Mucosa of stomach (tissue), 1 donor: ENCODE results near the gene GSN.
A peak's percentile ranks its signal among the peaks of the same experiment; 100 is the strongest.
"Not testable (repeated sequence)": the region's sequence is repeated elsewhere in the genome, so short reads cannot be mapped to it uniquely, and the experiment has no call there.

Experiments used
- H3K27me3 ChIP-seq: one replicate; pipeline ENCODE4 v1.7.0; 2013; ENCODE audit warnings: mild to moderate bottlenecking, low read length; ENCODE audit not compliant: control insufficient read depth, insufficient read depth
- H3K36me3 ChIP-seq: one replicate; pipeline ENCODE4 v1.7.0; 2013; ENCODE audit warnings: low read length; ENCODE audit not compliant: control insufficient read depth, insufficient read depth
- H3K4me1 ChIP-seq: one replicate; pipeline ENCODE4 v1.7.0; 2013; ENCODE audit warnings: mild to moderate bottlenecking, low read length; ENCODE audit not compliant: control insufficient read depth, insufficient read depth
- H3K4me3 ChIP-seq: one replicate; pipeline ENCODE4 v1.7.0; 2013; ENCODE audit warnings: low read length
- H3K9ac ChIP-seq: one replicate; pipeline ENCODE4 v1.7.0; 2013; ENCODE audit warnings: mild to moderate bottlenecking, low read length, moderate library complexity
- H3K9me3 ChIP-seq: one replicate; pipeline ENCODE4 v1.7.0; 2013; ENCODE audit warnings: mild to moderate bottlenecking, low read length, moderate library complexity; ENCODE audit not compliant: control insufficient read depth
- donor health status: Pancreatic carcinoma.

The GSN gene

DNA sequence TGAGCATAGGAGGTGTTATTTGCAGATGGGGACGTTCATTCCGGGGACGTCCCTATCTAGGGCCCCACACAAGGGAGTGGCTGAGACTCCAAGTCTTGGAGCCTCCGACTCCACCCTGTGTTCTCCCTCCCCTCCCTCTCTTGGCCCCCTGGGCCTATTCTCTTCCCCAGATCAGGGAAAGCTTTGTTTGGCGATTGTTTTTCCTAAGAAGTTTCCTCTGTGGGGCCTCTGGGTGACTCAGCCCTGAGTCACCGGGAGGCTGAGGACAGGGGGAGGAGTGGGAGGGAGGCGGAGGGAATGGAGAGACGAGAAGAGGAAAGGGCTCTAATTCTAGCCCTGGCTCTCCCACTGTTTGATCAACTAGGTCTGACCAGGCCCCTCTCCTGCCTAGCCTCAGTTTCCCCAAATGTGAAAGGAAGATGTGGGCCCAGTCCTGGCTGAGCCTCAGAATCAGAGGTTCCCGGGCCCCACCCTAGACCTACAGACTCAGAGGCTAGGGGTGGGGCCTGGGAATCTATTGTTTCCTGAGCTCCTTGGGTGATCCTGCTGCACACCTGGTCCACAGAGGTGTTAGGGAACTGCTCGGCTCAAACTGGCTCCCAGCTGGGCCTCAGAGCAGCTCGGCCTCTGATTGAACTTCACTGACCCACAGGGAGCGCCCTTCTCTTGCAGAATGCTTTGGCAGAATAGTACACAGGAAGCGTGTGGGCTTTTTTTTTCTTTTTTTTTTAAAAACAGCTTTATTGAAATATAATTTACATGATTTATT is 19.2 kb downstream of the GSN start:
- H3K9ac ChIP-seq, result peak overlapping the region; percentile 53
- no peaks in the 10 kb centered on the region for H3K9me3 ChIP-seq
- no peak overlapping the region for H3K4me3 ChIP-seq
- peaks cover 12% of the 10 kb centered on the region for H3K36me3 ChIP-seq
- H3K4me1 ChIP-seq, result peaks cover 80% of the 10 kb centered on the region
- H3K27me3 ChIP-seq, result no peaks in the 10 kb centered on the region

DNA sequence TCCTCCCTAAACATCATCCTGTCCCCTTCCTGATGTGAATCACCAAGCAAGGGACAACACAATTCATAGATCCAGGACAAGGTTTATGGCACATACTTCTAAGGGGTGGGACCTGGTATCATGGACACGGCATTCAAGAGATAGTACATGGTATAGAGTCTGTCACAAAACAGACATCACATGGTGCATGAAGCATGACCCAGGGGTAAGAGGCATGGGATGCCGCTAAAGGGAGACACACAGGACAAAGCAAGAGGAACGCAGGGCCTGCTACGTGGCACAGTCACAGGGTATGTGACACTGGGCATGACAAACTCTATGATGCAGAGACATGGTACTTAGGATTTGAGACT is 20.7 kb downstream of the GSN start:
- peak overlapping the region; percentile 46 for H3K9ac ChIP-seq
- no peak overlapping the region for H3K4me3 ChIP-seq
- peaks cover 77% of the 10 kb centered on the region for H3K4me1 ChIP-seq
- H3K9me3 ChIP-seq, result no peaks in the 10 kb centered on the region
- peaks cover 5% of the 10 kb centered on the region for H3K36me3 ChIP-seq
- no peaks in the 10 kb centered on the region for H3K27me3 ChIP-seq

DNA sequence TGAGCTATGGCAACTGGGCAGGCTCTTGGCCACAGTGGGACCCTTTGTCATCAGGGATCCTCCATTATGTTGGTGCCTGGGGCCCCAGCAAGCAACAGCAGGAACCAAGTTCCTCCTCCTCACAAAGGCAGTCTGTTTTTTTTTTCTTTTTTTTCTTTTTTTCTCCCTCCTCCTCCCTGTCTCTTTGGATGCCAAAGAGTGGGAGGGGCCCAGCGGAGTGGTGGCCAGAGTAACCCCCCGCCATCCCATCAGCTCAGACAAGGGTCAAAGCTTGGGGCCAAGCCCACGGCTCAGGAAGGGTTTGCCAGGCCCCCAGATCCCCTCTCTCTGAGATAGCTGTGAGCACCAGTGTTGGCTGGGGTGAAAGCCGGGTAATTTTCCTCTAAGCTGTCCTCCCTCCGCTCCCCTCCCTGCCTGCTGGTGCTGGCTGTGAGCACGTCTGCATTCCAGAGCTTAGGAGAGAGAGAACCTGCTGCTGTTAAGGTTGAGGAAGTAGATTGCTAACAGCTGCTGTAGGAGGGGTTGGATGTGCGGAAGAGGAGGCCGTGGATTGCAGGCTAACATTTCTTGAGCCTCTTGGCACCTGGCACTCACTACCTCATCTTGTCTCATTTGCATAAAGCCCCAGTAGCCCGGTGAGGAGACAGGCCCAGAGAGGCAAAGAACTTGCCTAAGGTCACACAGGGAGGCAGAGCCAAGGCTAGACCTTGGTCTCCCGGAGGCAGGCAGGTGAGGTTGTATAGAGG is 21.2 kb downstream of the GSN start:
- H3K4me1 ChIP-seq, result peaks cover 77% of the 10 kb centered on the region
- no peak overlapping the region for H3K4me3 ChIP-seq
- H3K36me3 ChIP-seq, result peaks cover 5% of the 10 kb centered on the region
- no peaks in the 10 kb centered on the region for H3K27me3 ChIP-seq
- H3K9ac ChIP-seq, result peak overlapping the region; percentile 46
- no peaks in the 10 kb centered on the region for H3K9me3 ChIP-seq

DNA sequence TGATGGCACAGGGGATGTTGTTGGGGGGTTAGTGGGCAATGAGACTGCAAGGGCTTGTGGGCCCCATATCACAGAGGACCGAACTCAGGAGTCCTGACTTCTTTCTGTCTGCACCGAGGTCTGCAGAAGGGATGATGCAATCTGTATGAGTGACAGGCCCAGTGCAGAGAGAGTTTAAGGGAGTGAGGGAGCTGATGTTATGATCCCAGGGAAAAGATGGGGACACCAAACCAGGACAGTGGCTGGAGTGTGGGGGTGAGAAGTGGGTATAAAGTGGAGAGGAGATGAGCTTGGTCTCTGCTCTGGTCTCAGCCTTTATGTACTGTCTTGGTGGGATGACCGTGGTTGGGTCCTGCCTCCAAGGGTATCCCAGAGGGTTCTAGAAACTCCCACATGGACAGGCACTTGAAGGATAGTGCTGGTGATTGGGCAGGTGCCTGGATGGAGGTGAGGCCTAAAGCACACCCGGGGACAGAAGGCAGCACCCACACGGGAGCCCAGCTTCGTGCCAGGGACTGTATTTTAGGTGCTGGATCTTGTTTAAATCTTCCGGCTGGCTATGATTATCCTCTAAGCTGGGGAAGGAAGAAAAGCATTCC is 21.9 kb downstream of the GSN start:
- peaks cover 77% of the 10 kb centered on the region for H3K4me1 ChIP-seq
- H3K4me3 ChIP-seq, result no peak overlapping the region
- no peaks in the 10 kb centered on the region for H3K27me3 ChIP-seq
- H3K9me3 ChIP-seq, result no peaks in the 10 kb centered on the region
- H3K36me3 ChIP-seq, result peaks cover 2% of the 10 kb centered on the region
- peak overlapping the region; percentile 46 for H3K9ac ChIP-seq

DNA sequence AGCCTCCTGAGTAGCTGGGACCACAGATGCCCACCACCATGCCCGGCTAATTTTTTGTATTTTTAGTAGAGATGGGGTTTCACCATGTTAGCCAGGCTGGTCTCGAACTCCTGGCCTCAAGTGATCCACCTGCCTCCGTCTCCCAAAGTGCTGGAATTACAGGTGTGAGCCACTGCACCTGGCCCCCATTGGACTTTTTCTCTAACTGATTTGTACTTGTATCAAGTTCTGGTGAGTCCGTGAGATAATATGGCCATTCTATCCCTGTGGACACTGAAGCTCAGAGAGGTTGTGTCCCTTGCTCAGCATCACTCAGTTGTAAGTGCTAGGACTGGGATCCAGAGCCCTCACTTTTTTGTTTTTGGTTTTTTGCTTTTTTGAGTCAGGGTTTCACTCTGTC is 23.6 kb downstream of the GSN start:
- H3K27me3 ChIP-seq, H3K4me3 ChIP-seq, H3K9me3 ChIP-seq, H3K36me3 ChIP-seq, H3K9ac ChIP-seq: not testable (repeated sequence)
- peaks cover 77% of the 10 kb centered on the region for H3K4me1 ChIP-seq

DNA sequence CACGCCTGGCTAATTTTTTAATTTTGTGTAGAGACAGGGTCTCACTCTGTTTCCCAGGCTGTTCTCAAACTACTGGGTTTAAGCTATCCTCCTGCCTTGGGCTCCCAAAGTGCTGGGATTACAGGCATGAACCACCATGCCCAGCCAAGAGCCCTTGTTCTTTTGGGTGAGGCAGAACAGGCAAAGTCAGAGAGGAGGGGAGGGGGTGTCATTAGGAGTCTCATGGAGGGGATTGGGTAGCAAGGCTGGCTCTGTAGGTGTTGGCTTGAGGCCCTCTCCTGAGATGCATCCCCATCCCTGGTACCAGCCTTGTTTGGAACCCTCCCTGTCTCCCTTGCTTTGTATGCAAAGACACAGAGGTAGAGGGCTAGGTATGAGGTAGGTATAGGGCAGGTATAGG is 24.1 kb downstream of the GSN start:
- H3K9me3 ChIP-seq, result no peaks in the 10 kb centered on the region
- H3K4me1 ChIP-seq, result peaks cover 76% of the 10 kb centered on the region
- no peaks in the 10 kb centered on the region for H3K27me3 ChIP-seq
- H3K36me3 ChIP-seq, result peaks cover 8% of the 10 kb centered on the region
- no peak overlapping the region for H3K4me3 ChIP-seq
- no peak overlapping the region for H3K9ac ChIP-seq

DNA sequence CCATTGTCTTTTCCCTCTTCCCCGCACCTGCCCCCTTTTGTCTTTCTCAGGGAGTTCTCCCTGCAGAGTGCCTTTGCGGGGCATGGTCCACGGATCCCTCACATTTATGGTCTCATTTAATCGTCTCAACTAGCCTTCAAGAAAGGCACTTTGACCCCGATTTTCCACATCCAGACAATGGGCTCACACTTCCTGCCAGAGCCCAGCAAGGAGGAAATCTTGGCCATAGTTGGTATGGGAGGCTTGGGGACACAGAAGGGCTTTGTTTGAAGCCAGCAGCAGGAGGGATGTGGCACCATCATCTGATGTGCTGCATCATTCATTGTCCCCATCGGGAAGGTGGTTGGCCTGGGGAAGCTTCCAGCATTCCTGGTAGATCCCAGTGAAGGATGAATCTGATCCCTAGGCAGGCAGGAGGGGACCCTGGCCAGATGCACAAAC is 24.9 kb downstream of the GSN start:
- H3K9me3 ChIP-seq, result no peaks in the 10 kb centered on the region
- H3K36me3 ChIP-seq, result peaks cover 8% of the 10 kb centered on the region
- H3K4me1 ChIP-seq, result peaks cover 75% of the 10 kb centered on the region
- no peak overlapping the region for H3K4me3 ChIP-seq
- no peaks in the 10 kb centered on the region for H3K27me3 ChIP-seq
- no peak overlapping the region for H3K9ac ChIP-seq

DNA sequence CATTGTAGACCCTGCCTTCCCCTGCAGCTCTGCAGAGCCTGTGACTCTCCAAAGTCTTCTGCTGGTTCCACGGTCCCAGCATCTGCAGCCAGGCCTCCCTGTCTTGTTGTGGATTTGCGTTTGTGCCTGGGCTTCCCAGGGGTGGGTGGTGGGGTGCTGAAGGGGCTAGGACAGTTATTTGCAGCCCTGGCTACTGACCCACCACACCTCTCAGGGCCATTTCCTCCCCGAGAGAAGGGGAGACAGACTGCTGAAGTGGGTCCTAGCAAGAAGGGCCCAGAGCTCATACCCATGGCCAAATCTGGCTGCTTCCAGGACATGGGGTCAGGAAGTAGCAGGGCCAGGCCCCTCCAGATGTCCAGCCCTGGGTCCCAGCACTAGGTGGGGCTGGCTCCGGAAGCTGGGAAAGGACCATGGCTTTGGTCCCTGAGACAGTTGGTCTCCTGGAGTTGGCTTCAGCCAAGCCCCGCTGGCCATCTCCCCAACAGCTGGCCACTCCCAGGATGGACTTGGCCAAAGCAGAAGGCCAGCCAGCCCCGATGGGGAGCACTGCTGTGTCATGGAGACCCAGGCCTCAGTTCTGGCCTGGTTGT is 26.3 kb downstream of the GSN start:
- no peak overlapping the region for H3K4me3 ChIP-seq
- no peak overlapping the region for H3K9ac ChIP-seq
- no peaks in the 10 kb centered on the region for H3K27me3 ChIP-seq
- H3K9me3 ChIP-seq, result no peaks in the 10 kb centered on the region
- peaks cover 8% of the 10 kb centered on the region for H3K36me3 ChIP-seq
- H3K4me1 ChIP-seq, result peaks cover 72% of the 10 kb centered on the region

DNA sequence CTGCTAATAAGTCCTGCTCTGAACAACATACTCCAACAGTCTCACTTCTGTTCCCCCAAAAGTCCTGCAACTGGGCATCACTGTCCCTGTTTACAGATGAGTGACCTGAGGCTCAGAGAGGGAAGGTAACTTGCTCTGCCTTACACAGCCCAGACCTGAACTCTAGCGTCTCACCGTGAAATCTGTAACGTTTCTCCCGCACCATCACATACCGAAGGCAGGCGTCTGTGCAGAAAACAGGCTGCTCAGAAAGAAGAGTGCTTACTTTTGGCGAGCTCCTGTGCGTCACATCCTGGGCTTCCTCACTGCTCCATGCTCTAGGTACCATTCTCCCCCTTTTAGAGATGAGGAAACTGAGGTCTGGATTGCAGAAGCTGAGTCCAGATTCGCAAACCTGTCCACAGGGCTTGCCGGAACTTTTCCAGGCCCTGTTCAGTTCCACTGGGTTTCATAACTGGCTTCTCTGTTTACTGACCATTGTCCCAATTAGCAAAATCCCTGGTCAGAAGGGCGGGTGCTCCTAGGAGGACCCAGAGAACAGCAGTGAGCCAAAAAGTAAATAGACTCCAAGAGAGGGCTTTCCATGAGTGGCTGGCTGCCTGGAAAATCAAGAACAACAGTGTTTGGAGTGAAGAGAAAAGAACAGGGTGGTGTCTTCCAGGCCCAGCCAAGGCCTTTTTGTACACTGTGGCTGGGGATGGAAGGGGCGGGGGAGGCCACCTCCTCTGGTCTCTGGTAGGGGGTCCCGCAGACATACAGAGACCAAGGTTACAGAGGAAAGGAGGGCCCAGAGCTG is 27.1 kb downstream of the GSN start:
- Histone ChIP-seq H3K4me3 (no peak overlapping the region), H3K27me3 (no peaks in the 10 kb centered on the region)

DNA sequence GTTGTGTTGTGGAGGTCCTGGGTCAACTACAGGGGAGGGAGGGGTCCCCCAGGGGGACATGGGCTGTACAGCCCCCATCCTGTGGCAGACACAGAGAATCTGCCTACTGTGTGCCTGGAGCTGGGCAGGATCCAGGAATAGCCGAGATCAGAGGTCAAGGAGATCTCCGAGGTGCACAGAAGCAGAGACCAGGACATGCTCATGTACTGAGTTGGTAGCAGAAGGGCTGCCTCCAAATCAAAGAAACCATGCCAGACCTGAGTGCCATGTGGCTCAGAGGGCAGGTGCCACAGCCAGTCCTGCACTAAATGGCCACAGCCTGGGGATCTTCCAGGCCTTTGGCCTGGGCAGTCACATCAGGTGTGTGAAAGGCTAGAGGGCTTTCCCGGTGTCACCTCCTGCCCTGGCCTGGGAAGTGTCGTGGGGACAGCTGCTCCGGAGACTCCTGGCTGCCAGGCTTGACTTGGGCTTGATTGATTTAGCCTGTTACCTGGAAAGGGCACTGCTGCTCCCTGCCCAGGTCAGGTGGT is 27.8 kb downstream of the GSN start:
- Histone ChIP-seq H3K4me3 (no peak overlapping the region), H3K9ac (peak overlapping the region; percentile 27), H3K4me1 (peaks cover 70% of the 10 kb centered on the region)

More for the DNA sequence above, 27.1 kb downstream of the GSN start:
- no peaks in the 10 kb centered on the region for H3K9me3 ChIP-seq
- H3K4me1 ChIP-seq, result peaks cover 64% of the 10 kb centered on the region
- H3K36me3 ChIP-seq, result peaks cover 8% of the 10 kb centered on the region
- peak overlapping the region; percentile 27 for H3K9ac ChIP-seq

More for the DNA sequence above, 27.8 kb downstream of the GSN start:
- no peaks in the 10 kb centered on the region for H3K9me3 ChIP-seq
- peaks cover 8% of the 10 kb centered on the region for H3K36me3 ChIP-seq
- H3K27me3 ChIP-seq, result no peaks in the 10 kb centered on the region
